HCT116 (cell line): ENCODE results near the gene NCR1. TPM values are rescaled to one million over a fixed set of nuclear protein-coding genes. Genes with fewer than 3 reads are reported as not detected.
"Not testable (repeated sequence)": the region's sequence is repeated elsewhere in the genome, so short reads cannot be mapped to it uniquely, and the experiment has no call there.

Source experiments
- ATAC-seq: fragments of 200-7000 bp; cut with Tn5 transposase; 2 replicates; pipeline ENCODE4 v1.9.1; 2020; ENCODE audit warnings: mild to moderate bottlenecking, moderate library complexity
- BruUV-seq: library from RNA; stranded (reverse); fragments of 400-500 nt; replicated peaks from 2 replicates; lab custom pipeline; 2021; lab: Mats Ljungman, UMichigan
- CTCF ChIA-PET: fragments of 300-600 bp; sonication (Branson Sonifier 250); formaldehyde crosslinking; loops from one replicate; lab custom pipeline; 2021; ENCODE audit warnings: antibody characterized with exemption; lab: Charles Lee
- POLR2A ChIA-PET: fragments of 300-600, 350-600 bp; sonication (Branson Sonifier 250); formaldehyde crosslinking; loops from one replicate; lab custom pipeline; 2021; ENCODE audit warnings: antibody characterized with exemption; lab: Charles Lee
- RAD21 ChIA-PET, 2 experiments: fragments of 300-600 bp; sonication (Branson Sonifier 250); formaldehyde crosslinking; loops; one replicate each; lab custom pipeline; 2023; ENCODE audit warnings: low total read pairs in 2 of 2; ENCODE audit not compliant: uncharacterized antibody in 2 of 2, unreplicated experiment in 2 of 2, low non-redundant PET in 1 of 2; lab: Charles Lee
- DNase-seq: peaks from one replicate; pipeline ENCODE4 v3.0.0-alpha.2; 2010; ENCODE audit warnings: low read depth, low spot score
- H2AFZ ChIP-seq: fragments of 200-600 bp; shearing (Covaris generic), sonication (generic); 2 replicates; pipeline ENCODE4 v1.6.1; 2017; ENCODE audit warnings: low read depth, mixed run types, mixed read lengths, antibody characterized with exemption, low read length; ENCODE audit not compliant: poor library complexity, severe bottlenecking
- H3K27ac ChIP-seq: 2 replicates; pipeline ENCODE4 v1.5.1; 2012; ENCODE audit warnings: low read depth, low read length
- H3K27me3 ChIP-seq: fragments of 200-600 bp; sonication (generic); 2 replicates; pipeline ENCODE4 v1.6.1; 2016; ENCODE audit warnings: mixed run types, low read length, mixed read lengths; ENCODE audit not compliant: insufficient read depth
- H3K36me3 ChIP-seq, 2 experiments: fragments of 200-500 bp in 1 of 2; fragments of 200-600 bp in 1 of 2; sonication (Bioruptor generic) in 1 of 2; sonication (generic) in 1 of 2; 2 replicates each; pipeline versions ENCODE4 v1.5.1 to v1.6.1; 2014 to 2016; ENCODE audit warnings: low read length in 2 of 2, inconsistent platforms in 1 of 2, mixed read lengths in 1 of 2, mixed run types in 1 of 2; ENCODE audit not compliant: insufficient read depth in 2 of 2, control insufficient read depth in 1 of 2
- H3K4me1 ChIP-seq, 2 experiments: fragments of 200-600 bp in 1 of 2; sonication (generic) in 1 of 2; 2 replicates each; pipeline versions ENCODE4 v1.5.1 to v1.6.1; 2012 to 2017; ENCODE audit warnings: low read length in 2 of 2, inconsistent platforms in 1 of 2, mild to moderate bottlenecking in 1 of 2, mixed read lengths in 1 of 2, mixed run types in 1 of 2, moderate library complexity in 1 of 2; ENCODE audit not compliant: insufficient read depth in 2 of 2, control insufficient read depth in 1 of 2
- H3K4me2 ChIP-seq: fragments of 200-600 bp; sonication (generic); 2 replicates; pipeline ENCODE4 v1.6.1; 2017; ENCODE audit warnings: mixed run types, low read length, mixed read lengths
- H3K4me3 ChIP-seq, 2 experiments: fragments of 200-600 bp in 1 of 2; sonication (generic) in 1 of 2; replicated peaks in 1 of 2; 2 replicates each; pipeline ENCODE4 v1.5.1; 2011 to 2016; ENCODE audit warnings: low read length in 2 of 2, control low read depth in 1 of 2, low read depth in 1 of 2, mild to moderate bottlenecking in 1 of 2, mixed read lengths in 1 of 2, mixed run types in 1 of 2
- H3K79me2 ChIP-seq: fragments of 200-600 bp; sonication (generic); 2 replicates; pipeline ENCODE4 v1.6.1; 2017; ENCODE audit warnings: mild to moderate bottlenecking, mixed run types, low read length, moderate library complexity, mixed read lengths; ENCODE audit not compliant: insufficient read depth
- H3K9ac ChIP-seq: fragments of 200-600 bp; sonication (generic); 2 replicates; pipeline ENCODE4 v1.6.1; 2016; ENCODE audit warnings: low read length, mixed read lengths
- H3K9me2 ChIP-seq: fragments of 200-600 bp; sonication (generic), shearing (Covaris generic); 2 replicates; pipeline ENCODE4 v1.6.1; 2017; ENCODE audit warnings: mixed run types, mild to moderate bottlenecking, moderate library complexity; ENCODE audit not compliant: insufficient read depth
- H3K9me3 ChIP-seq, 2 experiments: fragments of 200-500 bp in 1 of 2; fragments of 200-600 bp in 1 of 2; sonication (Bioruptor generic) in 1 of 2; sonication (generic) in 1 of 2; 2 replicates each; pipeline ENCODE4 v1.6.1; 2014 to 2017; ENCODE audit warnings: low read length in 2 of 2, mixed read lengths in 2 of 2, inconsistent platforms in 1 of 2, low read depth in 1 of 2, mild to moderate bottlenecking in 1 of 2, mixed run types in 1 of 2, moderate library complexity in 1 of 2; ENCODE audit not compliant: control insufficient read depth in 1 of 2, insufficient read depth in 1 of 2
- H4K20me1 ChIP-seq: fragments of 200-600 bp; sonication (generic), shearing (Covaris generic); 2 replicates; pipeline ENCODE4 v1.6.1; 2017; ENCODE audit warnings: mixed run types, mild to moderate bottlenecking, moderate library complexity; ENCODE audit not compliant: insufficient read depth
- ATF3 ChIP-seq: IDR thresholded peaks from 2 replicates; pipeline ENCODE4 v1.6.1; 2012
- CEBPB ChIP-seq: IDR thresholded peaks from 2 replicates; pipeline ENCODE4 v1.6.1; 2012; ENCODE audit warnings: low read depth
- CTCF ChIP-seq, 3 experiments: fragments of 200-600 bp in 1 of 3; sonication (generic) in 1 of 3; IDR thresholded peaks in 2 of 3; conservative IDR thresholded peaks in 1 of 3; 2 replicates each; pipeline ENCODE4 v1.5.1; 2012 to 2017; ENCODE audit warnings: low read depth in 2 of 3, low read length in 2 of 3, antibody characterized with exemption in 1 of 3, borderline replicate concordance in 1 of 3, control low read depth in 1 of 3, mild to moderate bottlenecking in 1 of 3, mixed read lengths in 1 of 3, mixed run types in 1 of 3, moderate library complexity in 1 of 3; ENCODE audit not compliant: insufficient read depth in 1 of 3
- EGR1 ChIP-seq: IDR thresholded peaks from 2 replicates; pipeline ENCODE4 v1.6.1; 2012; ENCODE audit warnings: low read depth
- ELF1 ChIP-seq: IDR thresholded peaks from 2 replicates; pipeline ENCODE4 v1.6.1; 2012; ENCODE audit warnings: low read depth, borderline replicate concordance
- EZH2 ChIP-seq: fragments of 200-600 bp; sonication (generic); IDR thresholded peaks from 2 replicates; pipeline ENCODE4 v1.6.1; 2017; ENCODE audit warnings: antibody characterized with exemption, mixed run types
- EZH2phosphoT487 ChIP-seq: fragments of 200-600 bp; IDR thresholded peaks from 2 replicates; pipeline ENCODE4 v1.6.1; 2018; ENCODE audit warnings: antibody characterized with exemption, borderline replicate concordance
- FOSL1 ChIP-seq: IDR thresholded peaks from 2 replicates; pipeline ENCODE4 v1.6.1; 2012; ENCODE audit warnings: low read depth
- JUND ChIP-seq: IDR thresholded peaks from 2 replicates; pipeline ENCODE4 v1.6.1; 2012
- MAX ChIP-seq: IDR thresholded peaks from 2 replicates; pipeline ENCODE4 v1.6.1; 2012
- POLR2A ChIP-seq: IDR thresholded peaks from 2 replicates; pipeline ENCODE4 v1.7.0; 2011; ENCODE audit warnings: borderline replicate concordance; ENCODE audit not compliant: insufficient read depth, insufficient read length; ENCODE audit errors: extremely low read depth
- ZBTB33 ChIP-seq: IDR thresholded peaks from 2 replicates; pipeline ENCODE4 v1.6.1; 2011; ENCODE audit warnings: mild to moderate bottlenecking, low read length, moderate library complexity; ENCODE audit not compliant: insufficient replicate concordance; ENCODE audit errors: extremely low read depth
- intact Hi-C: fragments of 100-400 bp; cut with micrococcal nuclease; formaldehyde crosslinking; loops from 2 replicates; pipeline ENCODE4 v1.10.0; 2022
- total RNA-seq: library from RNA; stranded (reverse); gene quantifications from one replicate; pipeline ENCODE4 v1.2.1, GENCODE V29; 2021; ENCODE audit not compliant: unreplicated experiment

NCR1 gene
- total RNA-seq, 1 experiment from 2014 or later = not detected

- BruUV-seq, H3K27me3 ChIP-seq, H3K36me3 ChIP-seq, H3K27ac ChIP-seq, H3K79me2 ChIP-seq, H4K20me1 ChIP-seq, H3K9me3 ChIP-seq, RAD21 ChIA-PET, H3K9ac ChIP-seq, DNase-seq, H3K9me2 ChIP-seq, H3K4me2 ChIP-seq, ATAC-seq, H3K4me3 ChIP-seq, intact Hi-C loops, H3K4me1 ChIP-seq, H2AFZ ChIP-seq: not testable (repeated sequence)
- ChIA-PET POLR2A (interaction anchor here (0.7 kb wide), 1 partner anchor 85 kb away, joined by 3 read pairs; no protein-coding TSS in a partner anchor), CTCF (interaction anchor here (0.7 to 1.1 kb wide), 2 partner anchors 13 to 520 kb away, joined by 3 read pairs; no protein-coding TSS in a partner anchor)
These were observed 11.8 kb upstream of the NCR1 start for GRCh38 chr19:54894106-54894505.

GRCh38 chr19:54896036-54896435, 9.9 kb upstream of the NCR1 start:
- Histone ChIP-seq H3K4me3 (no peak overlapping the region), H4K20me1 (no peaks in the 10 kb centered on the region), H3K27ac (no peak overlapping the region), H3K9ac (no peak overlapping the region), H3K27me3 (no peaks in the 10 kb centered on the region), H2AFZ (no peak overlapping the region), H3K9me3 (no peaks in the 10 kb centered on the region), H3K4me1 (peaks cover 4 to 8% of the 10 kb centered on the region in 2 experiments; a peak in 3 of 4 replicates), H3K4me2 (no peak overlapping the region), H3K79me2 (no peaks in the 10 kb centered on the region), H3K36me3 (no peaks in the 10 kb centered on the region), H3K9me2 (no peaks in the 10 kb centered on the region)
- no TSS peak for BruUV-seq
- POLR2A ChIA-PET = no interaction called here
- TF ChIP-seq CTCF (IDR thresholded peaks at IDR 0.05 in 2 of 3, conservative IDR thresholded peaks at IDR 0.05 in 1 of 3; ENCODE audit: borderline replicate concordance in 1 of 3, insufficient read depth in 1 of 3, low read depth in 2 of 3, low read length in 2 of 3) = no peak
- no peak for TF ChIP-seq EZH2
- no peak for TF ChIP-seq EGR1
- no peak for TF ChIP-seq ZBTB33
- TF ChIP-seq ATF3 = no peak
- TF ChIP-seq MAX = no peak
- no peak for TF ChIP-seq EZH2phosphoT487
- TF ChIP-seq POLR2A = no peak
- no peak for TF ChIP-seq CEBPB
- TF ChIP-seq FOSL1 = no peak
- no peak for TF ChIP-seq ELF1
- TF ChIP-seq JUND = no peak
- DNase-seq = no peak
- CTCF ChIA-PET = no interaction called here
- RAD21 ChIA-PET = no interaction called here
- intact Hi-C loops = no loop called here
- no peak for ATAC-seq
